ENCODE measurements around the gene TMEM38A.
"Not testable (repeated sequence)": the region's sequence is repeated elsewhere in the genome, so short reads cannot be mapped to it uniquely, and the experiment has no call there.

Gene TMEM38A

GRCh38 chr19:16678498-16678897 is 17.6 kb downstream of the TMEM38A start:
- no peak for DNase-seq

- no peak for DNase-seq
These were observed 18.9 kb downstream of the TMEM38A start for GRCh38 chr19:16679811-16680210.

- DNase-seq = no peak
These were observed 21.6 kb downstream of the TMEM38A start for GRCh38 chr19:16682539-16682938.

- DNase-seq = no peak
These were observed 23.3 kb downstream of the TMEM38A start for GRCh38 chr19:16684216-16684615.

- no peak for DNase-seq
These were observed 27.1 kb downstream of the TMEM38A start for GRCh38 chr19:16688084-16688483.

- DNase-seq = no peak
These were observed 38.0 kb downstream of the TMEM38A start for GRCh38 chr19:16698914-16699313.

- no peak for DNase-seq
These were observed 41.2 kb downstream of the TMEM38A start for GRCh38 chr19:16702123-16702522.

- no peak for DNase-seq
These were observed 42.7 kb downstream of the TMEM38A start for GRCh38 chr19:16703677-16704076.

- DNase-seq = not testable (repeated sequence)
These were observed 49.9 kb downstream of the TMEM38A start for GRCh38 chr19:16710870-16711269.

GRCh38 chr19:16712295-16712694 is 51.4 kb downstream of the TMEM38A start:
- DNase-seq = not testable (repeated sequence)

GRCh38 chr19:16714702-16715287 is 53.9 kb downstream of the TMEM38A start:
- peak; percentile 40 for DNase-seq

- no peak for DNase-seq
These were observed 54.7 kb downstream of the TMEM38A start for GRCh38 chr19:16715611-16716010.

GRCh38 chr19:16721051-16721450 is 60.1 kb downstream of the TMEM38A start:
- no peak for DNase-seq

- no peak for DNase-seq
These were observed 61.7 kb downstream of the TMEM38A start for GRCh38 chr19:16722591-16722990.

- peak; percentile 86 for DNase-seq
These were observed 66.0 kb downstream of the TMEM38A start for GRCh38 chr19:16726916-16727315.

- not testable (repeated sequence) for DNase-seq
These were observed 74.8 kb downstream of the TMEM38A start for GRCh38 chr19:16735650-16736266.

- DNase-seq = no peak
These were observed 75.8 kb downstream of the TMEM38A start for GRCh38 chr19:16736709-16737108.

GRCh38 chr19:16737911-16738310 is 77.0 kb downstream of the TMEM38A start:
- peak; percentile 55 for DNase-seq

- no peak for DNase-seq
These were observed 78.6 kb downstream of the TMEM38A start for GRCh38 chr19:16739546-16739945.

Measured in DMS153 (cell line).